ENCODE data around the gene CARTPT. TPM values are rescaled to one million over a fixed set of nuclear protein-coding genes. Genes with fewer than 3 reads are reported as not detected.

CARTPT gene
- total RNA-seq, 2 donors from 2014 or later, result not detected

DNA sequence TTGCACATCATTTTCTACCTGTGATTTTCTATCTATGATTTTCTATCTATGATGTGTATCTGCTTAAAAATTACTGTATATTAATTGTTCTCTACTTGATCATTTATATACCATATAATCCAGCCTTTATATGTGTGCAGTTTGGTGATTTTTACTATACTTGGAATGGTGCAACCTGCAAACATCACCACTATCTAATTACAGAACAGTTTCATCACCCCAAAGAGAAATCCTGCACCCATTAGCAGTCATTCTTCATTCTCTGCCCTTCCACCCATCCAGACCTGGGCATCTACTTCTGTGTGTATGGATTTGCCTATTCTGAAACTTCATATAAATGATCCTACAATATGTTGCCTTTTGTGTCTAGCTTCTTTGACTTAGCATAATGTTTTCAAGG, 51.3 kb downstream of the CARTPT start:
- Histone ChIP-seq H3K9ac (ENCODE audit: extremely low read depth, low read length, poor library complexity, severe bottlenecking) (no peak overlapping the region), H3K27me3 (ENCODE audit: control insufficient read depth, insufficient read depth, low read length, poor library complexity, severe bottlenecking) (no peaks in the 10 kb centered on the region), H3K4me1 (ENCODE audit: control insufficient read depth, insufficient read depth, low read length) (peaks cover 4% of the 10 kb centered on the region), H3K9me3 (ENCODE audit: control insufficient read depth, low read length) (no peaks in the 10 kb centered on the region), H3K27ac (ENCODE audit: low read depth, low read length) (no peak overlapping the region), H3K36me3 (ENCODE audit: control insufficient read depth, insufficient read depth, low read length) (no peaks in the 10 kb centered on the region), H3K4me3 (ENCODE audit: low read length) (no peak overlapping the region)
- Mint-ChIP-seq H3K4me1 (peaks cover 20% of the 10 kb centered on the region), H3K27ac (no peak overlapping the region), H3K9me3 (no peaks in the 10 kb centered on the region), H3K4me3 (no peak overlapping the region), H3K27me3 (ENCODE audit: insufficient read depth) (peaks cover 23% of the 10 kb centered on the region), H3K36me3 (ENCODE audit: low read depth) (no peaks in the 10 kb centered on the region)
- no peak for TF ChIP-seq CTCF (conservative IDR thresholded peaks at IDR 0.05)
- DNase-seq, result no peak

Other genes starting within 250 kb of the CARTPT start
- 10 to 100 TPM; 42.4 to 48.4 TPM for gene MCCC2, start 131.9 kb upstream of the CARTPT start, total RNA-seq

All from endodermal cell (in vitro differentiated cells).